Bronchial epithelial cell (primary cell): Measurements from ENCODE around the gene RINL. TPM values are rescaled to one million over a fixed set of nuclear protein-coding genes. Genes with fewer than 3 reads are reported as not detected.

Experiments
- DNase-seq: peaks from one replicate; pipeline ENCODE4 v3.0.0-alpha.2; 2010; ENCODE audit warnings: low read depth
- FAIRE-seq: peaks from 2 replicates; lab custom pipeline; 2011; peaks lifted over from hg19 to GRCh38; lab: Jason Lieb, UNC
- H3K27me3 ChIP-seq: 2 replicates; pipeline ENCODE4 v1.5.1; 2011; ENCODE audit warnings: low read length; ENCODE audit not compliant: control insufficient read depth, insufficient read depth
- H3K36me3 ChIP-seq: 2 replicates; pipeline ENCODE4 v1.5.1; 2011; ENCODE audit warnings: low read length; ENCODE audit not compliant: control insufficient read depth, insufficient read depth
- H3K4me3 ChIP-seq: 2 replicates; pipeline ENCODE4 v1.5.1; 2011; ENCODE audit warnings: mild to moderate bottlenecking, low read depth, low read length, control low read depth
- total RNA-seq: library from RNA; depleted of rRNA; stranded (reverse); fragments of >200 nt; gene quantifications from 2 replicates; pipeline ENCODE4 v1.2.1, GENCODE V29; 2014
- TF ChIP-seq, protein P1 (sequence below): IDR thresholded peaks from 2 replicates; pipeline ENCODE4 v1.5.1; 2011; ENCODE audit warnings: mild to moderate bottlenecking, moderate library complexity, low read length, control low read depth, inconsistent platforms; ENCODE audit not compliant: insufficient read depth, severe bottlenecking

RINL gene
- total RNA-seq, 1 donor from 2014 or later, result 8.7 TPM

DNA sequence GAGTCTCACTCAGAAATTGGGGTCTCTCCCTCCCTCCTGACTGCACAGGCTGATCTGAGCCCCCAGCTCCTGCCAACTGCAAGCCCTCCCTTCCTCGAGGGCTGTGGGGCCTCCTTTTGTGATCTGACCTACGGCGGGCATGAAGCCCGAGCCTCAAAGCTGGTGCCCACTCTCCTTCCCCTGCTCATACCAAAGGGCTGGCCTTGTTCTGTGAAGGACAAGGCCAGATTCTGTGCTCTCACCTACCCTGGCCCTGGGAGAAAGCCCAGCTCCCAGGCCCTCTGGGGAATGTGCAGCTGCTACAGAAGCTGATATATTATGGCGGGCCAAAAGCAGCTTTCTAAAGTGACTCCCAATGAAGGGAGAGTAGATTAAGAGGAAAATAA lies 37.5 kb downstream of the RINL start:
- FAIRE-seq (no peak), DNase-seq (no peak)
- Histone ChIP-seq H3K27me3 (no peaks in the 10 kb centered on the region), H3K4me3 (no peak overlapping the region), H3K36me3 (peaks cover 50% of the 10 kb centered on the region)
- TF ChIP-seq, protein P1, sequence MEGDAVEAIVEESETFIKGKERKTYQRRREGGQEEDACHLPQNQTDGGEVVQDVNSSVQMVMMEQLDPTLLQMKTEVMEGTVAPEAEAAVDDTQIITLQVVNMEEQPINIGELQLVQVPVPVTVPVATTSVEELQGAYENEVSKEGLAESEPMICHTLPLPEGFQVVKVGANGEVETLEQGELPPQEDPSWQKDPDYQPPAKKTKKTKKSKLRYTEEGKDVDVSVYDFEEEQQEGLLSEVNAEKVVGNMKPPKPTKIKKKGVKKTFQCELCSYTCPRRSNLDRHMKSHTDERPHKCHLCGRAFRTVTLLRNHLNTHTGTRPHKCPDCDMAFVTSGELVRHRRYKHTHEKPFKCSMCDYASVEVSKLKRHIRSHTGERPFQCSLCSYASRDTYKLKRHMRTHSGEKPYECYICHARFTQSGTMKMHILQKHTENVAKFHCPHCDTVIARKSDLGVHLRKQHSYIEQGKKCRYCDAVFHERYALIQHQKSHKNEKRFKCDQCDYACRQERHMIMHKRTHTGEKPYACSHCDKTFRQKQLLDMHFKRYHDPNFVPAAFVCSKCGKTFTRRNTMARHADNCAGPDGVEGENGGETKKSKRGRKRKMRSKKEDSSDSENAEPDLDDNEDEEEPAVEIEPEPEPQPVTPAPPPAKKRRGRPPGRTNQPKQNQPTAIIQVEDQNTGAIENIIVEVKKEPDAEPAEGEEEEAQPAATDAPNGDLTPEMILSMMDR, result no peak

DNA sequence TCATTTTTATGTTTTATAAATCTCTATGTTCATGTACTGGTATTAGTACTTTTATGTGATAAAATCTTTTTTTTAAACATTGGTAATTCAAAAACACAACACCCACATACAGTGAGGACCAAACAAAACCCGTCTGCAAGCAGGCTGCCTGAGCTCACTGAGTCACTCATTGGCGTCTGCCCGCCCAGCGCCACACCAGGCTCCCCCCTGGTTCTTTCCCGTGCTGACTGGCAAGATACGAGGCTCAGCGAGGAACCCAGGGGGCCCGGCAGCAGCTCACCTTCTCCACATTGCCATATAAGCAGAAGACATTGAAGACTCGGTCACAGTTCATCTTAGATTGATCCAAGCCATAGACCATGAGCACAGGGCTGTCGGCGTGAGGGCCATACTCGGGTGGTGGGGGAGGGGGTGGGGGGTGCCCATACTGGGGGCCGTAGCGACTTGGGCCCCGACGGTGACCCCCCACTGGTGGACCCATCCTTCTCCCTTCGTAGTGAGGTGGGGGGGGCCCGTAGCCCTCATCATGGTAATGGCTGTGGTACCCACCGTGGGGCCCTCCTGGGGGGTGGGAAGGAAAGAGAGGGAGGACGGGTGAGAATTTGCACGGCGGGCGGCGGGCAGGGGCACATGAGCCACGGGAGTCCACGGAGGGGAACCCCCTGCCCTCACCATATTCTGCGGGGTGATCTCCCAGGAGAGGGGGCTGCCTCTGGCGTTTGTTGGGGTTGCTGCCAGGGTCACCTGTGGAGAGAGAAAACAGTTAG lies 38.1 kb downstream of the RINL start:
- no peak for FAIRE-seq
- Histone ChIP-seq H3K27me3 (no peaks in the 10 kb centered on the region), H3K36me3 (peaks cover 47% of the 10 kb centered on the region), H3K4me3 (no peak overlapping the region)
- TF ChIP-seq, protein P1, result no peak
- peak; percentile 35 for DNase-seq

GRCh38 chr19:38838986-38839761 lies 38.9 kb downstream of the RINL start:
- FAIRE-seq, result no peak
- TF ChIP-seq, protein P1, result no peak
- peak; percentile 15 for DNase-seq
- H3K27me3 ChIP-seq, result no peaks in the 10 kb centered on the region
- no peak overlapping the region for H3K4me3 ChIP-seq
- H3K36me3 ChIP-seq, result peaks cover 44% of the 10 kb centered on the region

DNA sequence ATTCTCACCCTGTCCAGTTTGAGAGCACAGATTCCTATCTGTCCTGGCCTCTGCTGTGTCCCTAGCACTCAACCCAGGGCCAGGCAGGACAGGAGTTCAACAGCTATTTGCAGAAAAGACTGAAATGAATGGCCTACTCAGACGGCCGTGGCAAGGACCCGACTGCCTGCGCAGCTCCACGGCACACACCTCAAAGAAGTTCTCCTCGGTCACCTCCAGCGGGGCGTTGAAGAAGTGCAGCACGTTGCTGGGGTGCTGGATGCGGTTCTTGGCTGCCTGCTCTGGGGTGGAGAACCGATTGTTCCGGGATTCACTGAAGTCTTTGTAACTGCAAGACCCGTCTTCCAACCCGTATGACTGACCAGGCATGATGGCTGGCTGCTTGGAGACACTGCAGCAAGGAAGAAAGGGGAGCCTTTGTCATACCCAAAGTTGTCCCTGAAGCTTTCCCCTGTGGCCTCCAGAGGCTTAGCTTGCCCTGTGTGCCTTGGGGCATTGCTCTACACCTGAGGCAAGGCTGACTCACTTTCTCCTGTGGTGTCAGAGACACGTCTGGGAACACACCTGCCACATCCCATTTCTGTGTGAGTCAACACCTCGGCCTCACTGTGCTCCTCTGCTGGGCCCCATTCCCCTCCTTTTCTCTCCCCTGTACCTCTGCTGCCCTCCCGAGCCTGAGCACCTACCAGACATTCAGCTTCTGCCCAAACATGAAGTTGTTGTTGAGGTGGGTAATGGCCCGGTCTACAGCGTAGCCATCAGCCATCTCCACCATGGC lies 39.7 kb downstream of the RINL start:
- Histone ChIP-seq H3K36me3 (peaks cover 36% of the 10 kb centered on the region), H3K4me3 (no peak overlapping the region), H3K27me3 (no peaks in the 10 kb centered on the region)
- peak; percentile 98 for FAIRE-seq
- TF ChIP-seq, protein P1, result peak; percentile 75
- DNase-seq, result peak; percentile 95

GRCh38 chr19:38837656-38838121 lies 40.4 kb downstream of the RINL start:
- Histone ChIP-seq H3K4me3 (no peak overlapping the region), H3K27me3 (no peaks in the 10 kb centered on the region), H3K36me3 (peaks cover 30% of the 10 kb centered on the region)
- TF ChIP-seq, protein P1, result no peak
- FAIRE-seq, result no peak
- peak; percentile 79 for DNase-seq
